HG03095 (cell line): ENCODE results near the gene ABCG2.

Experiments used
- ATAC-seq: cut with Tn5 transposase; IDR thresholded peaks from one replicate; pipeline ENCODE4 v1.9.1; 2021; ENCODE audit warnings: moderate library complexity; ENCODE audit not compliant: unreplicated experiment

Gene ABCG2

GRCh38 chr4:88077911-88078524 lies 80.4 kb downstream of the ABCG2 start:
- no peak for ATAC-seq

- ATAC-seq = no peak
Measured at GRCh38 chr4:88075336-88075735, 83.1 kb downstream of the ABCG2 start.

GRCh38 chr4:88070031-88070430 lies 88.4 kb downstream of the ABCG2 start:
- ATAC-seq = no peak

- ATAC-seq = no peak
Measured at GRCh38 chr4:88064410-88064809, 94.0 kb downstream of the ABCG2 start.

- no peak for ATAC-seq
Measured at GRCh38 chr4:88063634-88064296, 94.7 kb downstream of the ABCG2 start.

- ATAC-seq = no peak
Measured at GRCh38 chr4:88062843-88063242, 95.6 kb downstream of the ABCG2 start.

- no peak for ATAC-seq
Measured at GRCh38 chr4:88062311-88062710, 96.1 kb downstream of the ABCG2 start.

- ATAC-seq = no peak
Measured at GRCh38 chr4:88060431-88060830, 98.0 kb downstream of the ABCG2 start.

GRCh38 chr4:88059766-88060165 lies 98.7 kb downstream of the ABCG2 start:
- no peak for ATAC-seq

- no peak for ATAC-seq
Measured at GRCh38 chr4:88058295-88058694, 100.1 kb downstream of the ABCG2 start.

- ATAC-seq = no peak
Measured at GRCh38 chr4:88054901-88055300, 103.5 kb downstream of the ABCG2 start.

GRCh38 chr4:88054229-88054628 lies 104.2 kb downstream of the ABCG2 start:
- ATAC-seq = no peak

GRCh38 chr4:88045021-88045420 lies 113.4 kb downstream of the ABCG2 start:
- no peak for ATAC-seq

GRCh38 chr4:88043586-88044340 lies 114.7 kb downstream of the ABCG2 start:
- ATAC-seq = no peak

GRCh38 chr4:88043001-88043400 lies 115.4 kb downstream of the ABCG2 start:
- no peak for ATAC-seq

- no peak for ATAC-seq
Measured at GRCh38 chr4:88041626-88042025, 116.8 kb downstream of the ABCG2 start.

- no peak for ATAC-seq
Measured at GRCh38 chr4:88040707-88041106, 117.7 kb downstream of the ABCG2 start.
